Calu3 (cell line): ENCODE data around the gene C1QC. TPM values are rescaled to one million over a fixed set of nuclear protein-coding genes. Genes with fewer than 3 reads are reported as not detected.

Source experiments
- BruUV-seq: library from RNA; stranded (reverse); fragments of 400-500 nt; replicated peaks from 2 replicates; lab custom pipeline; 2021; lab: Mats Ljungman, UMichigan
- CTCF ChIA-PET: fragments of 300-600 bp; sonication (Branson Sonifier 250); formaldehyde crosslinking; loops from one replicate; lab custom pipeline; 2022; ENCODE audit warnings: antibody characterized with exemption; lab: Charles Lee
- DNase-seq: peaks from one replicate; pipeline ENCODE4 v3.0.0; 2022
- H3K27ac Mint-ChIP-seq: one replicate; pipeline ENCODE4 v1.8.0; 2022; ENCODE audit warnings: mixed read lengths; ENCODE audit not compliant: unreplicated experiment
- H3K27me3 Mint-ChIP-seq: one replicate; pipeline ENCODE4 v1.8.0; 2022; ENCODE audit warnings: mixed read lengths; ENCODE audit not compliant: unreplicated experiment
- H3K36me3 Mint-ChIP-seq: one replicate; pipeline ENCODE4 v1.8.0; 2022; ENCODE audit warnings: mild to moderate bottlenecking, moderate library complexity, mixed read lengths; ENCODE audit not compliant: insufficient read depth, unreplicated experiment
- H3K4me1 Mint-ChIP-seq: one replicate; pipeline ENCODE4 v1.8.0; 2022; ENCODE audit warnings: mild to moderate bottlenecking, low read depth, mixed read lengths; ENCODE audit not compliant: unreplicated experiment
- H3K4me3 Mint-ChIP-seq: one replicate; pipeline ENCODE4 v1.8.0; 2022; ENCODE audit warnings: mild to moderate bottlenecking, low read depth, moderate library complexity, mixed read lengths; ENCODE audit not compliant: unreplicated experiment
- H3K9me3 Mint-ChIP-seq: one replicate; pipeline ENCODE4 v1.8.0; 2022; ENCODE audit warnings: low read depth, mixed read lengths; ENCODE audit not compliant: unreplicated experiment
- CTCF ChIP-seq: fragments of 200-600 bp; IDR thresholded peaks from one replicate; pipeline ENCODE4 v1.8.0; 2022; ENCODE audit warnings: antibody characterized with exemption; ENCODE audit not compliant: unreplicated experiment
- intact Hi-C: fragments of 100-400 bp; cut with micrococcal nuclease; formaldehyde crosslinking; loops from one replicate; pipeline ENCODE4 v1.10.0; 2022; ENCODE audit not compliant: unreplicated experiment
- total RNA-seq: library from RNA; stranded (reverse); gene quantifications from 2 replicates; pipeline ENCODE4 v1.2.3, GENCODE V29; 2022

The C1QC gene
- total RNA-seq, 1 experiment from 2014 or later = not detected

GRCh38 chr1:22676916-22677583, 33.6 kb downstream of the C1QC start:
- H3K4me1 Mint-ChIP-seq = no peaks in the 10 kb centered on the region
- no peak overlapping the region for H3K27ac Mint-ChIP-seq
- peaks cover 34% of the 10 kb centered on the region for H3K27me3 Mint-ChIP-seq
- no TSS peak for BruUV-seq
- H3K4me3 Mint-ChIP-seq = no peak overlapping the region
- intact Hi-C loops = no loop called here
- H3K9me3 Mint-ChIP-seq = no peaks in the 10 kb centered on the region
- H3K36me3 Mint-ChIP-seq = no peaks in the 10 kb centered on the region
- no peak for DNase-seq
- CTCF ChIA-PET = no interaction called here
- no peak for TF ChIP-seq CTCF

DNA sequence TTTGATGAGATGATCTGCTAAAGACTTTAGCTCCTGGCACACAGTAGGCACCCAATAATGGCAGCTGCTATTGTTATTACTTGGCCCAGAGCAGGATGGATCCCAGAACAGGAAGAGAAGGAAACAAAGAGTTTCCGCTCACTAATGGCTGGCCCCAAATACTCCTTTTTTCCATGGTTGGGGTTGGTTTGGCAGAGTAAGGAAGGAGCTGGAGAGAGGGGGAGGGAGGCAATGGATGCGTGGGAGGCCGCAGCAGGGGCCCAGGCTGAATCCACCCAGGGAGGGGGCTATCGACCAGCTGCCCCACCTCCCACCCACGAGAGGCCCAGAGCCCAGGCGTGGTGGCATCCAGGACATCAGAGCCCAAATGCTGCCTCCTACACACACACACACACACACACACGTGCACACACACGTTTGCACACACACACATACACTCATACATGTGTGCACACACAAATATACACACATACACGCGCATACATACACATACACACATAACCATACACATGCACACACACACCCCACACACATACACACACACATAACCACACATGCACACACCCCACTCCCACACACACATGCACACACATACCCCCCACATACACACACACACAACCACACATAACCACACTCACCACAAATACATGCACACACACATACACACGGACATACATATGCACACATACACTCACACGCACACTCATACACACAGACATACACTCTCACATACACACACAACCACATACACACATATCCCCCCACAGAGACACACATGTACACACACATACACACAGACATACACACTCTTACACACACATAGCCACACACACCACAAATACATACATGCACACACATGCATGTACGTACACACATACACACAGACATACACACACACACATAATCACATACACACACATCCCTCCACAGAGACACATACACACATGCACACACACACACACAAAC, 34.8 kb downstream of the C1QC start:
- no peaks in the 10 kb centered on the region for H3K9me3 Mint-ChIP-seq
- H3K4me1 Mint-ChIP-seq = no peaks in the 10 kb centered on the region
- TF ChIP-seq CTCF = no peak
- intact Hi-C loops = no loop called here
- CTCF ChIA-PET = no interaction called here
- BruUV-seq = no TSS peak
- no peak for DNase-seq
- H3K27ac Mint-ChIP-seq = no peak overlapping the region
- no peaks in the 10 kb centered on the region for H3K36me3 Mint-ChIP-seq
- H3K27me3 Mint-ChIP-seq = peaks cover 25% of the 10 kb centered on the region
- no peak overlapping the region for H3K4me3 Mint-ChIP-seq

GRCh38 chr1:22680726-22681125, 37.3 kb downstream of the C1QC start:
- CTCF ChIA-PET = no interaction called here
- Mint-ChIP-seq H3K4me1 (no peaks in the 10 kb centered on the region), H3K27ac (no peak overlapping the region), H3K4me3 (no peak overlapping the region), H3K27me3 (peaks cover 32% of the 10 kb centered on the region), H3K36me3 (no peaks in the 10 kb centered on the region), H3K9me3 (no peaks in the 10 kb centered on the region)
- TF ChIP-seq CTCF = no peak
- no TSS peak for BruUV-seq
- intact Hi-C loops = no loop called here
- no peak for DNase-seq

DNA sequence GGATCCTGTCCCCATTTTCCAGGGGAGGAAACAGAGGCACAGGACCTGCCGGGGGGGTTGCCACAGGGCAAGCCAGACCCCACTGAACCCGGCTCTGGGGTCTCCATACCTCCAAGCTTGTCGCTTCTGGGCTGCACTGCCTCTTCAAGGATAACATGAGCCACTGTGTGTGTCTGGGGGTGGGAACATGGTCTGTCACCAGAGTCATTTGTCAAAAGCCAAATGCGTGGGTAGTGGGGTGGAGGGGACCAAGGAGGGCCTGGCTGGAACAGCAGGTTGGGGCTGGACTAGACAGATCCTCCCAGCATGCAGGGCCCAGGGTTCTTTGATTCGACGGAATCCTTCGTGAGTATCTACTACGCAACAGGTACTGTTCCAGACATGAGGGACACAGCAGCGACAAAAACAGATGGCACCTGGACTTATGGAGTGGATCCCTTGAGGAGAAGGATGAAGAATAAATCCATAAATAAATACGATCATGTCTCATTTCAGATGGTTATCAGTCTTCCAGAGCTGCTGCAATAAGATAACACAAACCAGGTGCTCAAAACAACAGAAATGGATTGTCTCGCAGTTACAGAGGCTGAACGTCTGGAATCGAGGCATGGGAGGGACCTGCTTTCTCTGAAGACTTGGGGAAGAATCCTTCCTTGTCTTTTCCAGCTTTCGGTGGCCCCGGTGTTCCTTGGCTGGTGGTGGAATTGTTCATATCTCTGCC, 38.3 kb downstream of the C1QC start:
- BruUV-seq = no TSS peak
- Mint-ChIP-seq H3K9me3 (no peaks in the 10 kb centered on the region), H3K4me3 (no peak overlapping the region), H3K36me3 (no peaks in the 10 kb centered on the region), H3K27ac (no peak overlapping the region), H3K4me1 (no peaks in the 10 kb centered on the region), H3K27me3 (peaks cover 38% of the 10 kb centered on the region)
- no peak for DNase-seq
- CTCF ChIA-PET = no interaction called here
- TF ChIP-seq CTCF = no peak
- intact Hi-C loops = no loop called here
